Neural progenitor cell (in vitro differentiated cells): ENCODE measurements around the gene CXorf58.
A peak's percentile ranks its signal among the peaks of the same experiment; 100 is the strongest.

Experiments used
- EZH2 ChIP-seq: fragments of 200-600 bp; sonication (generic); IDR thresholded peaks from 2 replicates; pipeline ENCODE4 v1.6.1; 2017; ENCODE audit warnings: antibody characterized with exemption, mild to moderate bottlenecking, moderate library complexity
- TF ChIP-seq, protein P1 (sequence below): fragments of 200-600 bp; sonication (generic); IDR thresholded peaks from 2 replicates; pipeline ENCODE4 v1.5.1; 2017; ENCODE audit warnings: antibody characterized with exemption, mild to moderate bottlenecking

DNA sequence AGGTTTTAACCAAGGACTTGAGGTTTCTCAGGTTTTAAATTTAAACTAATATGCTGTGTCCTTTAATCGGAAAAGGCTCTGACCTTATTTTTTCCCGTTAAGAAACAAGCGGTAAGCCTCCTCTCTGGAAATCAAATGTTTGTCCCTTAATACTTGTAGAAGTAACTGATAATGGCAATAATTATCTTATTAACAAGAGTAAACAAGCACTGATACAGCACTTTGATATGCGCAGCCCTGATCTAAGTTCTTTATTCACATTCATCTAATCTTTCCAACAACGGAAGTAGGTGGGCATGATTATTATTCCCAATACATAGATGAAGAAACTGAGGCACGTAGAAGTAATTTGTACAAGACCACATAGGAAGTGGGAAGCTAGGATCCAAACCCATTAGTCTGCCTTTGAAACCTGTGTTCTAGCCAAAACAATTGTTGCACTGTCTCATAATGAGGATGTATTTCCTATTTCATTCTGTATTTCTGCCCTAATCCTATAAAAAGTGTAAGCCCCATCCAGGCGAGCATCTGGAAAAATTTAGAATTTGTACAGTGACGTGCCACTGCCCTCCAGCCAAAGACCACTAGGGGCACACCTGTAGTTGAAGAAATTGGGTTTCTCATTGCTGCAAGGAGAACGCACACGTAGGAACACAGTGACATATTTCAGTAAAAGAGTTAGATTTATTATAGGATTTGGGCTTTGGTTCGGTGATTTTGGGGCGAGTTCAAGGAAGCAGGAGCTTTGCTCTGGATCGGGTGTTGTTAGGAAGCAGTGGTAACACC is 606 bp downstream of the CXorf58 start:
- TF ChIP-seq, protein P1, sequence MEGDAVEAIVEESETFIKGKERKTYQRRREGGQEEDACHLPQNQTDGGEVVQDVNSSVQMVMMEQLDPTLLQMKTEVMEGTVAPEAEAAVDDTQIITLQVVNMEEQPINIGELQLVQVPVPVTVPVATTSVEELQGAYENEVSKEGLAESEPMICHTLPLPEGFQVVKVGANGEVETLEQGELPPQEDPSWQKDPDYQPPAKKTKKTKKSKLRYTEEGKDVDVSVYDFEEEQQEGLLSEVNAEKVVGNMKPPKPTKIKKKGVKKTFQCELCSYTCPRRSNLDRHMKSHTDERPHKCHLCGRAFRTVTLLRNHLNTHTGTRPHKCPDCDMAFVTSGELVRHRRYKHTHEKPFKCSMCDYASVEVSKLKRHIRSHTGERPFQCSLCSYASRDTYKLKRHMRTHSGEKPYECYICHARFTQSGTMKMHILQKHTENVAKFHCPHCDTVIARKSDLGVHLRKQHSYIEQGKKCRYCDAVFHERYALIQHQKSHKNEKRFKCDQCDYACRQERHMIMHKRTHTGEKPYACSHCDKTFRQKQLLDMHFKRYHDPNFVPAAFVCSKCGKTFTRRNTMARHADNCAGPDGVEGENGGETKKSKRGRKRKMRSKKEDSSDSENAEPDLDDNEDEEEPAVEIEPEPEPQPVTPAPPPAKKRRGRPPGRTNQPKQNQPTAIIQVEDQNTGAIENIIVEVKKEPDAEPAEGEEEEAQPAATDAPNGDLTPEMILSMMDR, result peak; percentile 61
- TF ChIP-seq EZH2, result no peak
